Measurements from ENCODE around the gene GUCY1A1.

The GUCY1A1 gene

DNA sequence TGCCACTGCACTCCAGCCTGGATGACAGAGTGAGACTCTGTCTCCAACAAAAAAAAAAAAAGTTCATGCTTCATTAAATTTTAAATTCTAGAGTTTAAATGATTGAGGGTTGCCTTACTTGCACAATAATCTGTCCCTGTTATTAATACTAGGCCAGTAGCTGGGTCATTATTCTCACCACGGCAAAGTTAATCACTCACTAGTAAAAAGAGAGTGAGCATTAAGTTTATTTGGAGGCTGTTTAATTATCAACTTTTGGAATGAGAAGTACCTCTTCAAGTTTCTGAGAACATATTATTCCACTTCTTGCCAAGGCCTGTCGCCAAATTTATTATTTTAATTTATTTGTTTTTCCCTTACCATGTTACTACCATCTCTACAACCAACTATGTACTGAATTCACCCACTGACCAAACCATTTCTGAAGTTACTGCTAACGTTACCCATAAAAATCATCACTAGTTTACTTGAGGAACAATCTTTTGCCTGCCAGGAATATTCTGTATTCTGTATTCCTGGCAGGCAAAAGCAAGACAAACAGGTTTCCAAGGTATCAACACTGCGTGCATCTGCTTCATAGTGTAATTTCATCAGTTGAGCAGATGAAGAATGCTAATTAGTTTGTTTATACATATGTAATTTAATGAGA, 26.5 kb downstream of the GUCY1A1 start:
- H2AFZ ChIP-seq = no peak overlapping the region
- H3K36me3 ChIP-seq (ENCODE audit: control insufficient read depth, insufficient read depth, low read length) = no peaks in the 10 kb centered on the region
- H3K27me3 ChIP-seq (ENCODE audit: control insufficient read depth, insufficient read depth, low read length) = no peaks in the 10 kb centered on the region
- no peak overlapping the region for H3K9ac ChIP-seq
- no peak overlapping the region for H3K27ac ChIP-seq
- no peak overlapping the region for H3K4me2 ChIP-seq (ENCODE audit: low read length)
- TF ChIP-seq, protein P1, sequence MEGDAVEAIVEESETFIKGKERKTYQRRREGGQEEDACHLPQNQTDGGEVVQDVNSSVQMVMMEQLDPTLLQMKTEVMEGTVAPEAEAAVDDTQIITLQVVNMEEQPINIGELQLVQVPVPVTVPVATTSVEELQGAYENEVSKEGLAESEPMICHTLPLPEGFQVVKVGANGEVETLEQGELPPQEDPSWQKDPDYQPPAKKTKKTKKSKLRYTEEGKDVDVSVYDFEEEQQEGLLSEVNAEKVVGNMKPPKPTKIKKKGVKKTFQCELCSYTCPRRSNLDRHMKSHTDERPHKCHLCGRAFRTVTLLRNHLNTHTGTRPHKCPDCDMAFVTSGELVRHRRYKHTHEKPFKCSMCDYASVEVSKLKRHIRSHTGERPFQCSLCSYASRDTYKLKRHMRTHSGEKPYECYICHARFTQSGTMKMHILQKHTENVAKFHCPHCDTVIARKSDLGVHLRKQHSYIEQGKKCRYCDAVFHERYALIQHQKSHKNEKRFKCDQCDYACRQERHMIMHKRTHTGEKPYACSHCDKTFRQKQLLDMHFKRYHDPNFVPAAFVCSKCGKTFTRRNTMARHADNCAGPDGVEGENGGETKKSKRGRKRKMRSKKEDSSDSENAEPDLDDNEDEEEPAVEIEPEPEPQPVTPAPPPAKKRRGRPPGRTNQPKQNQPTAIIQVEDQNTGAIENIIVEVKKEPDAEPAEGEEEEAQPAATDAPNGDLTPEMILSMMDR (IDR thresholded peaks at IDR 0.05) = no peak
- H3K79me2 ChIP-seq = no peaks in the 10 kb centered on the region
- no peak overlapping the region for H3K4me3 ChIP-seq (ENCODE audit: low read depth, low read length)
- H3K9me3 ChIP-seq (ENCODE audit: control insufficient read depth, low read length) = no peaks in the 10 kb centered on the region
- no peaks in the 10 kb centered on the region for H3K4me1 ChIP-seq

- H3K9ac ChIP-seq = no peak overlapping the region
- no peak overlapping the region for H3K4me2 ChIP-seq (ENCODE audit: low read length)
- no peak overlapping the region for H2AFZ ChIP-seq
- H3K9me3 ChIP-seq (ENCODE audit: control insufficient read depth, low read length) = no peaks in the 10 kb centered on the region
- H3K27ac ChIP-seq = no peak overlapping the region
- H3K79me2 ChIP-seq = no peaks in the 10 kb centered on the region
- no peak overlapping the region for H3K4me3 ChIP-seq (ENCODE audit: low read depth, low read length)
- TF ChIP-seq, protein P1 (IDR thresholded peaks at IDR 0.05) = no peak
- H3K4me1 ChIP-seq = no peaks in the 10 kb centered on the region
- H3K27me3 ChIP-seq (ENCODE audit: control insufficient read depth, insufficient read depth, low read length) = no peaks in the 10 kb centered on the region
- no peaks in the 10 kb centered on the region for H3K36me3 ChIP-seq (ENCODE audit: control insufficient read depth, insufficient read depth, low read length)
Measured at GRCh38 chr4:155694100-155694785, 27.6 kb downstream of the GUCY1A1 start.

GRCh38 chr4:155696226-155696625, 29.6 kb downstream of the GUCY1A1 start:
- H3K9ac ChIP-seq = no peak overlapping the region
- H3K36me3 ChIP-seq (ENCODE audit: control insufficient read depth, insufficient read depth, low read length) = no peaks in the 10 kb centered on the region
- no peak overlapping the region for H3K4me2 ChIP-seq (ENCODE audit: low read length)
- no peak overlapping the region for H3K27ac ChIP-seq
- no peak overlapping the region for H3K4me3 ChIP-seq (ENCODE audit: low read depth, low read length)
- H3K9me3 ChIP-seq (ENCODE audit: control insufficient read depth, low read length) = no peaks in the 10 kb centered on the region
- TF ChIP-seq, protein P1 (IDR thresholded peaks at IDR 0.05) = no peak
- no peaks in the 10 kb centered on the region for H3K4me1 ChIP-seq
- no peaks in the 10 kb centered on the region for H3K27me3 ChIP-seq (ENCODE audit: control insufficient read depth, insufficient read depth, low read length)
- no peak overlapping the region for H2AFZ ChIP-seq
- no peaks in the 10 kb centered on the region for H3K79me2 ChIP-seq

- Histone ChIP-seq H3K27ac (peak overlapping the region; percentile 39), H3K4me2 (ENCODE audit: low read length) (no peak overlapping the region), H3K4me1 (no peaks in the 10 kb centered on the region), H2AFZ (peak overlapping the region; percentile 54), H3K4me3 (ENCODE audit: low read depth, low read length) (no peak overlapping the region), H3K9me3 (ENCODE audit: control insufficient read depth, low read length) (no peaks in the 10 kb centered on the region), H3K9ac (no peak overlapping the region), H3K79me2 (no peaks in the 10 kb centered on the region), H3K36me3 (ENCODE audit: control insufficient read depth, insufficient read depth, low read length) (no peaks in the 10 kb centered on the region), H3K27me3 (ENCODE audit: control insufficient read depth, insufficient read depth, low read length) (no peaks in the 10 kb centered on the region)
- TF ChIP-seq, protein P1 (IDR thresholded peaks at IDR 0.05) = no peak
Measured at GRCh38 chr4:155696726-155697125, 30.1 kb downstream of the GUCY1A1 start.

- H3K9ac ChIP-seq = no peak overlapping the region
- no peaks in the 10 kb centered on the region for H3K27me3 ChIP-seq (ENCODE audit: control insufficient read depth, insufficient read depth, low read length)
- no peak overlapping the region for H2AFZ ChIP-seq
- peaks cover 3% of the 10 kb centered on the region for H3K79me2 ChIP-seq
- no peaks in the 10 kb centered on the region for H3K4me1 ChIP-seq
- H3K9me3 ChIP-seq (ENCODE audit: control insufficient read depth, low read length) = no peaks in the 10 kb centered on the region
- TF ChIP-seq, protein P1 (IDR thresholded peaks at IDR 0.05) = no peak
- H3K36me3 ChIP-seq (ENCODE audit: control insufficient read depth, insufficient read depth, low read length) = no peaks in the 10 kb centered on the region
- H3K4me3 ChIP-seq (ENCODE audit: low read depth, low read length) = no peak overlapping the region
- no peak overlapping the region for H3K27ac ChIP-seq
- H3K4me2 ChIP-seq (ENCODE audit: low read length) = no peak overlapping the region
Measured at GRCh38 chr4:155701827-155702226, 35.2 kb downstream of the GUCY1A1 start.
